Thoracic aorta (tissue), 2 donors: ENCODE data around the gene GALNT9. TPM values are rescaled to one million over a fixed set of nuclear protein-coding genes. Genes with fewer than 3 reads are reported as not detected.
"Not testable (repeated sequence)": the region's sequence is repeated elsewhere in the genome, so short reads cannot be mapped to it uniquely, and the experiment has no call there.

Experiments
- ATAC-seq: fragments of 150-250 bp; one replicate; pipeline ENCODE4 v1.8.0; 2017; ENCODE audit warnings: low read depth; ENCODE audit not compliant: insufficient number of reproducible peaks, low FRiP score
- DNase-seq: peaks from one replicate; pipeline ENCODE4 v3.0.0-alpha.2; 2020; ENCODE audit warnings: low spot score
- H3K27ac ChIP-seq, 2 donors: fragments of 200-600 bp; sonication (generic); 1 replicate in 1 of 2; 2 replicates in 1 of 2; pipeline ENCODE4 v1.5.1; 2016; ENCODE audit warnings: mild to moderate bottlenecking in 2 of 2, moderate library complexity in 2 of 2
- H3K27me3 ChIP-seq: fragments of 200-600 bp; sonication (generic); replicated peaks from 2 replicates; pipeline ENCODE4 v1.6.0; 2016; ENCODE audit warnings: mild to moderate bottlenecking; ENCODE audit not compliant: insufficient read depth
- H3K36me3 ChIP-seq: fragments of 200-600 bp; sonication (generic); one replicate; pipeline ENCODE4 v1.5.1; 2016
- H3K4me1 ChIP-seq, 2 donors: fragments of 200-600 bp; sonication (generic); 1 replicate in 1 of 2; 2 replicates in 1 of 2; pipeline versions ENCODE4 v1.5.1 to v1.6.0; 2016; ENCODE audit warnings: low read depth in 2 of 2, mild to moderate bottlenecking in 1 of 2; ENCODE audit not compliant: control insufficient read depth in 1 of 2
- H3K4me3 ChIP-seq: fragments of 200-600 bp; sonication (generic); 2 replicates; pipeline ENCODE4 v1.5.1; 2016; ENCODE audit warnings: mild to moderate bottlenecking
- H3K9me3 ChIP-seq: fragments of 200-600 bp; sonication (generic); 2 replicates; pipeline ENCODE4 v1.5.1; 2016
- CTCF ChIP-seq: fragments of 200-600 bp; sonication (generic); IDR thresholded peaks from one replicate; pipeline ENCODE4 v1.5.1; 2019; ENCODE audit warnings: antibody characterized with exemption
- total RNA-seq, 2 donors: library from RNA; depleted of rRNA; stranded (reverse); fragments of >200 nt; gene quantifications; one replicate each; pipeline versions ENCODE4 v1.1.0 to v1.2.3, GENCODE V29; 2016

The GALNT9 gene
- total RNA-seq, 2 donors from 2014 or later, result 1.7 TPM; not detected in 1

- Histone ChIP-seq H3K27me3 (no peaks in the 10 kb centered on the region), H3K36me3 (no peaks in the 10 kb centered on the region), H3K4me3 (no peak overlapping the region), H3K4me1 (no peaks in the 10 kb centered on the region), H3K9me3 (no peaks in the 10 kb centered on the region), H3K27ac (no peak overlapping the region)
- ATAC-seq, result no peak
- no peak for DNase-seq
- TF ChIP-seq CTCF, result no peak
Observed at GRCh38 chr12:132267873-132268272, 61.5 kb downstream of the GALNT9 start.

- no peak for TF ChIP-seq CTCF
- no peak overlapping the region for H3K4me3 ChIP-seq
- ATAC-seq, result no peak
- H3K36me3 ChIP-seq, result no peaks in the 10 kb centered on the region
- H3K4me1 ChIP-seq, result no peaks in the 10 kb centered on the region
- H3K9me3 ChIP-seq, result no peaks in the 10 kb centered on the region
- DNase-seq, result no peak
- no peak overlapping the region for H3K27ac ChIP-seq
- H3K27me3 ChIP-seq, result no peaks in the 10 kb centered on the region
Observed at GRCh38 chr12:132266802-132267201, 62.6 kb downstream of the GALNT9 start.

- no peak for TF ChIP-seq CTCF
- Histone ChIP-seq H3K9me3 (no peaks in the 10 kb centered on the region), H3K27me3 (no peaks in the 10 kb centered on the region), H3K36me3 (no peaks in the 10 kb centered on the region), H3K27ac (no peak overlapping the region), H3K4me3 (no peak overlapping the region), H3K4me1 (no peaks in the 10 kb centered on the region)
- ATAC-seq, result no peak
- no peak for DNase-seq
Observed at GRCh38 chr12:132266370-132266769, 63.0 kb downstream of the GALNT9 start.

GRCh38 chr12:132265822-132266221 is 63.6 kb downstream of the GALNT9 start:
- not testable (repeated sequence) for H3K4me3 ChIP-seq, H3K27ac ChIP-seq, H3K9me3 ChIP-seq, H3K36me3 ChIP-seq, DNase-seq, H3K4me1 ChIP-seq, H3K27me3 ChIP-seq, ATAC-seq

GRCh38 chr12:132265056-132265800 is 64.2 kb downstream of the GALNT9 start:
- DNase-seq, result no peak
- TF ChIP-seq CTCF, result no peak
- Histone ChIP-seq H3K36me3 (no peaks in the 10 kb centered on the region), H3K4me1 (no peaks in the 10 kb centered on the region), H3K27ac (no peak overlapping the region), H3K27me3 (no peaks in the 10 kb centered on the region), H3K4me3 (no peak overlapping the region), H3K9me3 (no peaks in the 10 kb centered on the region)
- no peak for ATAC-seq
